H9 (cell line): ENCODE data around the gene SCRN1. TPM values are rescaled to one million over a fixed set of nuclear protein-coding genes. Genes with fewer than 3 reads are reported as not detected.

ENCODE experiments used
- DNase-seq: peaks from one replicate; pipeline ENCODE4 v3.0.0-alpha.2; 2017
- H2AFZ ChIP-seq: one replicate; pipeline ENCODE4 v1.6.1; 2013; ENCODE audit warnings: mild to moderate bottlenecking, low read length, control low read depth, moderate library complexity
- H2AK5ac ChIP-seq: 2 replicates; pipeline ENCODE4 v1.6.1; 2013; ENCODE audit warnings: low read length, control low read depth, mixed read lengths; ENCODE audit not compliant: insufficient read length
- H2BK120ac ChIP-seq: one replicate; pipeline ENCODE4 v1.6.1; 2013; ENCODE audit warnings: low read depth, mild to moderate bottlenecking, low read length, control low read depth, inconsistent platforms; ENCODE audit not compliant: poor library complexity, severe bottlenecking
- H2BK12ac ChIP-seq: 2 replicates; pipeline ENCODE4 v1.6.1; 2013; ENCODE audit warnings: low read length, control low read depth, mixed read lengths, low read depth; ENCODE audit not compliant: insufficient read length
- H2BK15ac ChIP-seq: 2 replicates; pipeline ENCODE4 v1.6.1; 2013; ENCODE audit warnings: low read depth, low read length, control low read depth
- H2BK20ac ChIP-seq: one replicate; pipeline ENCODE4 v1.6.1; 2013; ENCODE audit warnings: low read depth, mild to moderate bottlenecking, low read length, control low read depth, inconsistent platforms; ENCODE audit not compliant: poor library complexity, severe bottlenecking
- H2BK5ac ChIP-seq: 2 replicates; pipeline ENCODE4 v1.6.1; 2013; ENCODE audit warnings: low read length, control low read depth, mixed read lengths; ENCODE audit not compliant: insufficient read length
- H3K14ac ChIP-seq: 2 replicates; pipeline ENCODE4 v1.6.1; 2013; ENCODE audit warnings: low read length, control low read depth; ENCODE audit not compliant: insufficient read depth
- H3K18ac ChIP-seq: 2 replicates; pipeline ENCODE4 v1.6.1; 2013; ENCODE audit warnings: low read depth, mild to moderate bottlenecking, mixed read lengths, low read length, control low read depth; ENCODE audit not compliant: insufficient read length
- H3K23ac ChIP-seq: 2 replicates; pipeline ENCODE4 v1.6.1; 2013; ENCODE audit warnings: low read length, control low read depth, mixed read lengths, low read depth; ENCODE audit not compliant: insufficient read length
- H3K23me2 ChIP-seq: 2 replicates; pipeline ENCODE4 v1.6.1; 2013; ENCODE audit warnings: low read depth, mild to moderate bottlenecking, mixed read lengths, low read length, control low read depth; ENCODE audit not compliant: insufficient read length, poor library complexity, severe bottlenecking
- H3K27ac ChIP-seq: 2 replicates; pipeline ENCODE4 v1.5.1; 2013; ENCODE audit warnings: low read length, control low read depth, mixed read lengths, low read depth; ENCODE audit not compliant: insufficient read length
- H3K27me3 ChIP-seq: 2 replicates; pipeline ENCODE4 v1.6.1; 2013; ENCODE audit warnings: low read length, control low read depth, inconsistent platforms; ENCODE audit not compliant: insufficient read depth
- H3K4ac ChIP-seq: 2 replicates; pipeline ENCODE4 v1.6.1; 2013; ENCODE audit warnings: low read depth, mild to moderate bottlenecking, control low read depth, inconsistent platforms, low read length, moderate library complexity
- H3K4me1 ChIP-seq: 2 replicates; pipeline ENCODE4 v1.6.1; 2013; ENCODE audit warnings: low read length, control low read depth, inconsistent platforms; ENCODE audit not compliant: insufficient read depth
- H3K4me2 ChIP-seq: 2 replicates; pipeline ENCODE4 v1.6.1; 2013; ENCODE audit warnings: low read length, control low read depth, mixed read lengths; ENCODE audit not compliant: insufficient read length, insufficient read depth
- H3K56ac ChIP-seq: 2 replicates; pipeline ENCODE4 v1.6.1; 2013; ENCODE audit warnings: low read depth, mild to moderate bottlenecking, mixed read lengths, low read length, control low read depth; ENCODE audit not compliant: insufficient read length
- H3K79me1 ChIP-seq: 2 replicates; pipeline ENCODE4 v1.6.1; 2013; ENCODE audit warnings: low read depth, mild to moderate bottlenecking, moderate library complexity, low read length, control low read depth, inconsistent platforms; ENCODE audit not compliant: insufficient read depth, poor library complexity, severe bottlenecking
- H3K79me2 ChIP-seq: 2 replicates; pipeline ENCODE4 v1.6.1; 2013; ENCODE audit warnings: low read length, control low read depth, inconsistent platforms; ENCODE audit not compliant: insufficient read depth
- H3K9ac ChIP-seq: 2 replicates; pipeline ENCODE4 v1.6.1; 2013; ENCODE audit warnings: low read length, control low read depth, mixed read lengths; ENCODE audit not compliant: insufficient read length; ENCODE audit errors: extremely low read depth
- H3K9me3 ChIP-seq: one replicate; pipeline ENCODE4 v1.6.1; 2013; ENCODE audit warnings: low read depth, low read length, inconsistent platforms; ENCODE audit not compliant: control insufficient read depth
- H3T11ph ChIP-seq: one replicate; pipeline ENCODE4 v1.6.1; 2013; ENCODE audit warnings: mild to moderate bottlenecking, low read length, control low read depth, inconsistent platforms
- H4K20me1 ChIP-seq: one replicate; pipeline ENCODE4 v1.6.1; 2013; ENCODE audit not compliant: control insufficient read depth, insufficient read length, insufficient read depth
- H4K5ac ChIP-seq: 2 replicates; pipeline ENCODE4 v1.6.1; 2013; ENCODE audit warnings: low read depth, mild to moderate bottlenecking, mixed read lengths, low read length, control low read depth; ENCODE audit not compliant: insufficient read length
- H4K8ac ChIP-seq: replicated peaks from 2 replicates; pipeline ENCODE4 v1.6.1; 2013; ENCODE audit warnings: low read length, control low read depth, mixed read lengths, low read depth; ENCODE audit not compliant: insufficient read length
- H4K91ac ChIP-seq: 2 replicates; pipeline ENCODE4 v1.6.1; 2013; ENCODE audit warnings: low read depth, mild to moderate bottlenecking, moderate library complexity, mixed read lengths, low read length, control low read depth; ENCODE audit not compliant: insufficient read length
- H3K27ac Mint-ChIP-seq, 3 experiments: 2 replicates in 2 of 3; 3 replicates in 1 of 3; pipeline ENCODE4 v1.8.0; 2020 to 2021; ENCODE audit warnings: mixed read lengths in 3 of 3, mild to moderate bottlenecking in 1 of 3, moderate library complexity in 1 of 3
- H3K27me3 Mint-ChIP-seq: 2 replicates; pipeline ENCODE4 v1.8.0; 2021; ENCODE audit warnings: low read depth, mild to moderate bottlenecking, moderate library complexity, mixed read lengths
- H3K36me3 Mint-ChIP-seq, 3 experiments: 2 replicates in 2 of 3; 3 replicates in 1 of 3; pipeline ENCODE4 v1.8.0; 2020 to 2021; ENCODE audit warnings: low read depth in 3 of 3, mixed read lengths in 3 of 3; ENCODE audit not compliant: insufficient read depth in 1 of 3
- H3K4me1 Mint-ChIP-seq, 2 experiments: 2 replicates each; pipeline ENCODE4 v1.8.0; 2020; ENCODE audit warnings: mixed read lengths in 2 of 2
- H3K4me3 Mint-ChIP-seq, 2 experiments: 2 replicates in 1 of 2; 3 replicates in 1 of 2; pipeline ENCODE4 v1.8.0; 2020 to 2021; ENCODE audit warnings: mild to moderate bottlenecking in 2 of 2, mixed read lengths in 2 of 2, moderate library complexity in 1 of 2
- H3K9me3 Mint-ChIP-seq, 2 experiments: 2 replicates in 1 of 2; 3 replicates in 1 of 2; pipeline ENCODE4 v1.8.0; 2020; ENCODE audit warnings: mild to moderate bottlenecking in 2 of 2, mixed read lengths in 2 of 2, moderate library complexity in 1 of 2
- WGBS: extraction: QIAGEN DNeasy Blood & Tissue Kit; methylation state at CpG from one replicate; pipeline ENCODE4 v1.1.7; 2013; ENCODE audit warnings: missing lambda C conversion rate, low lambda C conversion rate, mixed read lengths; ENCODE audit not compliant: insufficient read length; ENCODE audit errors: extremely low coverage; 5-methylcytosine and 5-hydroxymethylcytosine counted together
- total RNA-seq: library from RNA; stranded (reverse); gene quantifications from 2 replicates; pipeline ENCODE4 v1.2.1, GENCODE V29; 2021
- TF ChIP-seq, protein P1 (sequence below): fragments of 200-600 bp; sonication (generic); conservative IDR thresholded peaks from 3 replicates; pipeline ENCODE4 v1.8.0; 2021; ENCODE audit warnings: antibody characterized with exemption, mild to moderate bottlenecking

Gene SCRN1
- total RNA-seq, 1 experiment from 2014 or later = 101 TPM

DNA sequence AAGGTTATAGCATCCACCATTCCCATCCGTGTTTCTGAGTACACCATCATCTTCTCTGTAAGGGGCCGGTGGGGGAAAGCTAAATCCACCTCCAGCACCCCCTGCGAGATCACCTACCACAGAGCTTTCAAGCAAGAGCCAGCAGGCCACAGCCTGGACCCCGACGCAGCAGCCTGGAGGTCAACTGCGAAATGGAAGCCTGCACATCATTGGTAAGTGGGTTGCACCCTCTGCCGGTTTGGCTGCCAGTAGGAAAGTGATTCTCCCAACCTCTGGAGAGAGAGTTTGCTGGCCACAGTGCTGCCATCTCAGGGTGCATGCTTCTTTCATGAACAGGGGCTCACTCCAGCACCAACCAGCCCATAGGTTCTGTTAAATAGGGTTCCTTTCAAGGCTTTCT, 101.6 kb downstream of the SCRN1 start:
- Histone ChIP-seq H3K4ac (no peak overlapping the region), H3K18ac (no peak overlapping the region), H2BK12ac (no peak overlapping the region), H3K23me2 (no peaks in the 10 kb centered on the region), H3K23ac (no peak overlapping the region), H3K27ac (no peak overlapping the region), H2BK5ac (no peak overlapping the region), H2BK120ac (no peak overlapping the region), H2AK5ac (no peak overlapping the region), H3K27me3 (no peaks in the 10 kb centered on the region), H3K4me1 (peaks cover 4% of the 10 kb centered on the region; the same call in 1 of the 2 replicates), H3K9me3 (no peaks in the 10 kb centered on the region), H4K91ac (no peak overlapping the region), H3K4me2 (no peak overlapping the region), H4K5ac (no peak overlapping the region), H4K20me1 (no peaks in the 10 kb centered on the region), H2BK20ac (no peak overlapping the region), H3T11ph (no peak overlapping the region), H3K56ac (no peak overlapping the region), H2AFZ (no peak overlapping the region), H3K79me1 (no peaks in the 10 kb centered on the region), H2BK15ac (no peak overlapping the region), H3K79me2 (no peaks in the 10 kb centered on the region), H3K9ac (no peak overlapping the region), H4K8ac (no peak overlapping the region), H3K14ac (no peak overlapping the region)
- DNase-seq = no peak
- Mint-ChIP-seq H3K27me3 (no peaks in the 10 kb centered on the region), H3K4me1 (peaks cover 16 to 19% of the 10 kb centered on the region in 2 experiments), H3K27ac (no peak overlapping the region; a peak in 1 of 7 replicates), H3K4me3 (no peak overlapping the region), H3K9me3 (no peaks in the 10 kb centered on the region), H3K36me3 (peaks cover 0 to 24% (median 19%) of the 10 kb centered on the region in 3 experiments; a peak in 5 of 7 replicates)
- WGBS = no CpG with 5 or more reads among the region's 7 CpGs
- TF ChIP-seq, protein P1, sequence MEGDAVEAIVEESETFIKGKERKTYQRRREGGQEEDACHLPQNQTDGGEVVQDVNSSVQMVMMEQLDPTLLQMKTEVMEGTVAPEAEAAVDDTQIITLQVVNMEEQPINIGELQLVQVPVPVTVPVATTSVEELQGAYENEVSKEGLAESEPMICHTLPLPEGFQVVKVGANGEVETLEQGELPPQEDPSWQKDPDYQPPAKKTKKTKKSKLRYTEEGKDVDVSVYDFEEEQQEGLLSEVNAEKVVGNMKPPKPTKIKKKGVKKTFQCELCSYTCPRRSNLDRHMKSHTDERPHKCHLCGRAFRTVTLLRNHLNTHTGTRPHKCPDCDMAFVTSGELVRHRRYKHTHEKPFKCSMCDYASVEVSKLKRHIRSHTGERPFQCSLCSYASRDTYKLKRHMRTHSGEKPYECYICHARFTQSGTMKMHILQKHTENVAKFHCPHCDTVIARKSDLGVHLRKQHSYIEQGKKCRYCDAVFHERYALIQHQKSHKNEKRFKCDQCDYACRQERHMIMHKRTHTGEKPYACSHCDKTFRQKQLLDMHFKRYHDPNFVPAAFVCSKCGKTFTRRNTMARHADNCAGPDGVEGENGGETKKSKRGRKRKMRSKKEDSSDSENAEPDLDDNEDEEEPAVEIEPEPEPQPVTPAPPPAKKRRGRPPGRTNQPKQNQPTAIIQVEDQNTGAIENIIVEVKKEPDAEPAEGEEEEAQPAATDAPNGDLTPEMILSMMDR = no peak
